HG03039 (cell line): ENCODE measurements around the gene CBX2.
"Not testable (repeated sequence)": the region's sequence is repeated elsewhere in the genome, so short reads cannot be mapped to it uniquely, and the experiment has no call there.

Experiments
- ATAC-seq: cut with Tn5 transposase; IDR thresholded peaks from one replicate; pipeline ENCODE4 v1.9.1; 2021; ENCODE audit warnings: mild to moderate bottlenecking, moderate library complexity; ENCODE audit not compliant: unreplicated experiment

CBX2 gene

DNA sequence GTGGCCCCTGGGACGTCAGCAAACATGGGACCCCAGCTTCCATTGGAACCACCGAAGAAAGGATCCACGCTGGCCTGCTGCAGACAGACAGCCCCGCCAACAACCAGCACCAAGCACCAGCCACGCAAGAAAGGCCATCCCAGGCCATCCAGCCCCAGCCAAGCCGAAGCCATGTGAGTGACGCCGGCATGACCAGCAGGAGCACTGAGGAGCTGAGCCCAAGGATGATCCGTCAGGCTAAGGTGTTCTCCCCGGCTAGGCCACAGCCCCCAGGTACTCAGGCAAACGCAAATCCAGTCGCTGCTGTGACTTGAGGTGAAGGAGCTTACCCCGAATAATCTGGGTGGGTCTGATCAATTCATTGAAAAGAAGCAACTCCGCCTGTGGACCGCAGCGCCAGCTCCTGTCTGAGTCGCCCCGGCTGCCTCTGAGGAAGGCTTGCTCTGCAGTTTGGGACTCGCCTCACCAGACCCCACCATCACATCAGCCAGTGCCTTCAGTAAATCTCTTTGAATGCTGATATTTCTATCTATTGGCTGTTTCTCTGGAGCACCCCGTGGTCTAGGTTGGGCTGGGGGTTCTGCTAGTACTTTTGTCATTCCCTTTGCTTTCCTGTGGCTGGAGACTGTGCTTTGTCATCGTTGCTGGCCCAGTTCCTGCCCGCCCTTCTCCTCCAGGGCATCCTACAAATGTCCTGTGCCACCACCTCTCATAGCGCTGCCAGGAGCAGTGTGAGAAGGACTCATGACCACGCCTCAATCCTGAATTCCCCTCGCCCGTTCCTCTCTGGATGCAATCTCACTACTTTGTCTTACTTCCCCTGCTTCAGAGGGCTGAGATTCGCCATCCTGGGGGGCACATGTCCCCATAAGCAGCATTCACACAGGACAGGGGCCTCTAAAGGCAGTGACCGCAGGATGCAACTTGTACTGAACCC is 8.1 kb upstream of the CBX2 start:
- no peak for ATAC-seq

DNA sequence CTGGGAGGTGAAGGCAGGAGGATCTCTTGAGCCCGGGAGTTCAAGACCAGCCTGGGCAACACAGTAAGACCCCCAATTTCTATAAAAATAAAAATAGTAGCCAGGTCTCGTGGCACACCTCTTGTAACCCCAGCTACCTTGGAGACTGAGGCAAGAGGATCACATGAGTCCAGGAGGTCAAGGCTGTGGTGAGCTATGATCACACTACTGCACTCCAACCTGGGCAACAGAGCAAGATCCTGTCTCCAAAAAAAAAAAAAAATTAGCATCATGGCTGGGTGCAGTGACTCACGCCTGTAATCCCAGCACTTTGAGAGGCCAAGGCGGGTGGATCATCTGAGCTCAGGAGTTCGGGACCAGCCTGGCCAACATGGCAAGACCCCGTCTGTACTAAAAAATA is 6.7 kb upstream of the CBX2 start:
- ATAC-seq = no peak

GRCh38 chr17:79772726-79773125 is 5.2 kb upstream of the CBX2 start:
- ATAC-seq = not testable (repeated sequence)

DNA sequence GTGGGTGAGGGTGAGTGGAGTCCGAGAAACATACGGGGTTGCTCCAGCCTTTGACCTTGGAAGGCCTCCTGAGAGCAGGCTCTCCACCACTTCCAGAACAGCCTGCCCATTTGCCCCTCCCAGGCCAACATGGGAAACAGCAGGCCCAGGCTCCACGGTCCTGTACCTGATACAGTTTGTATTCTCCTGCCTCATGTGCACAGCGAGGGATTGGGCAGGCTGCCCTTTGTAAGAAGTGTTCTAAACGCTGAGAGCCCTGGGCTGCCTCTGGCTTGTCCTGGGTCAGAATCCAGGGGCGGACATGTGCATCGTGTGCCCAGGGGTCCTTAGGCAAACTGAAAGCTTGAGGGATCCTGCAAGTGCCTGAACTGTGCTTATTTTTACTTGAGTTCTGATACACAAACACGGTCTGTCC is 3.4 kb upstream of the CBX2 start:
- ATAC-seq = no peak

- ATAC-seq = no peak
These were observed 2.3 kb upstream of the CBX2 start for GRCh38 chr17:79775632-79776031.

GRCh38 chr17:79776376-79777119 is 1.4 kb upstream of the CBX2 start:
- ATAC-seq = no peak

DNA sequence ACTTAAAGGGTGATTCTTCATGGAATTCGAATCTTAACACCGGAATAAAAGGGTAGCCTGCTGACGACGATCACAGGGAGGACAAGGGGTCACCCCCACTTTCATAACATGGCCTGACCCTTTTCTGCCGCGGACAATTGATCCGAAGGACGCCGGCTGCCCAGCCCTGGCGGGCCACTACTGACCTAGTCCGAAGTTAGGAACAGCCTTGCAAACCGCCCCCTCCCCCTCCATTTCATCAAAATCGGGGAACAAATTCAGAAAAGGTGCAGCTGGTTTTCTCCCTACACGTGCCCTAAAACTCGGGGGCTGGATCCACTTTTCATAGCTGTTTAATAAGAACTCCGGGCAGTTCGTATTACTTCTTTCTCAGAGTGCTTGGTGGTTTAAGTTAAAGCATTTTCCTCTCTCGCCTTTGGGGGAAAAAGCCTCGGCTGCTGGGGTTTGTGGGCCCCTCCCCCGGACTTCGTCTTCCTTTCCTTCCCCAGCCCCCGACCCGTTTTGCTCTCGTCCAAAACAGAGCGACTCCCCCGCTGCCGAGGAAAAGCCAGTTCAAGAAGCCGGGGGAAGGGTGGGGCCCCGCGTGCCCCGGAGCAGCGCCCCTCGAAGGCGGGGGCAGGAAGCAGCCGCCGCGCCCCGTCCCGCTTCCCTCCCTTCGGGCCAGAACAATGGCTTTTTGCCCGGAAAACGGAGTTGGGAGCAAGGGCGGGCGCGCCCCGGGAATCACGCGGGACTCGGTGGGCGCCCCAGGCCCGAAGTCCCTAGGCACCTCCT is 641 bp upstream of the CBX2 start:
- no peak for ATAC-seq

GRCh38 chr17:79778504-79779083 is 646 bp downstream of the CBX2 start:
- no peak for ATAC-seq

DNA sequence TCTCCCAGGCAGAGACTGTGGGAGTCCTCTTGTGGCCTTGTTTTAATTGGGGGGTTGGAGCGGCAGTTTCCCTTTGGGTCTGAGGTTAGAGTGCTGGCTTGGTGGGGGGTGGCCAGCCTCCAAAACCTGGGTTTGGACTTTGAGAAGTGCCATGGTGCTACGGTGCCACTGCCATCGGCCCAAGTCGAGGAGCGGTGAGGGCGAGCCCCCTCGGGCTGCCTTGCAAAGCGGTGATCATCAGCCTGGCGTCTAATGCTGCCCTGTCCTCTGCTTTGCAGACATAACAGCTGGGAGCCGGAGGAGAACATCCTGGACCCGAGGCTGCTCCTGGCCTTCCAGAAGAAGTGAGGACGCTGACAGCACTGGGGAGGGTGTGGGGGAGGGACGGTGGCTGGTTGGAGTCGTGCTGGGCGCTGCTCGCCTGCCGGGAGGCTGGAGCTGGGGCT is 1.2 kb downstream of the CBX2 start:
- ATAC-seq = no peak

DNA sequence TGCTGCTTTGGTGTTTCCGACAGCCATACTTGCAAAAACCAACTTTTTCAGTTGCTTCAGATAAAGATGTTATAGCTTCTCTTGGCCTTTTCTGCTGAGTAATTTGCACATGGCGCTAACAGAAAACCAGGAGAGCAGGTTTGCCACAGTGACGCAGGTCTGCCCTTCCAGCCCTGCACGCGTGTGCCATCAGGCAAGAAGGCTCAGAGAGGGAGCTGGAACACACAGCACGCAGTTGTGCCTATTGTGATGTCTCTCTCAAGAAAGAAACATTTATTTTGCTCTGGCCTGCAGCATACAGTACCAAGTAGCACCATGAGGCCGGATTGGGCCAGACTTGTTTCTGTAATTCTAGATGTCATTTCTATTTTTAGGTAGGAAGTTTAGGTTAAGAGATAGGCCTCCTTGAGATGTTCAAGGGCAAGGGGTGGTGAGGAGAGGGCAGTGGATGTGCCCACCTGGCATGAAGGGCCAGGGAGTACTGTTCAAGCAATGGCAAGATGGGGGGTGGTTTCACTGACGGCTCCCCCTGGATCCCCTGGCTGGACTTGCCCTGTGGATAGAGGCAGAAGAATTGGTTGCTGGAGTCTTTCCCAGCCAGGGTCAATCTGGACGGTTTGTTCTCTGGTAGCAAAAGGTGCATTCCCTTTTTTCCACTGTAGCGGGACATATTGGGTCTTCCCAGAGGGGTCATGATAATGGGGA is 1.9 kb downstream of the CBX2 start:
- ATAC-seq = no peak

- ATAC-seq = no peak
These were observed 3.2 kb downstream of the CBX2 start for GRCh38 chr17:79781012-79781650.

GRCh38 chr17:79781736-79782575 is 4.0 kb downstream of the CBX2 start:
- ATAC-seq = no peak

DNA sequence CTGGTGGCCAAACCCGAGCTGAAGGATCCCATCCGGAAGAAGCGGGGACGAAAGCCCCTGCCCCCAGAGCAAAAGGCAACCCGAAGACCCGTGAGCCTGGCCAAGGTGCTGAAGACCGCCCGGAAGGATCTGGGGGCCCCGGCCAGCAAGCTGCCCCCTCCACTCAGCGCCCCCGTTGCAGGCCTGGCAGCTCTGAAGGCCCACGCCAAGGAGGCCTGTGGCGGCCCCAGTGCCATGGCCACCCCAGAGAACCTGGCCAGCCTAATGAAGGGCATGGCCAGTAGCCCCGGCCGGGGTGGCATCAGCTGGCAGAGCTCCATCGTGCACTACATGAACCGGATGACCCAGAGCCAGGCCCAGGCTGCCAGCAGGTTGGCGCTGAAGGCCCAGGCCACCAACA is 5.9 kb downstream of the CBX2 start:
- no peak for ATAC-seq

DNA sequence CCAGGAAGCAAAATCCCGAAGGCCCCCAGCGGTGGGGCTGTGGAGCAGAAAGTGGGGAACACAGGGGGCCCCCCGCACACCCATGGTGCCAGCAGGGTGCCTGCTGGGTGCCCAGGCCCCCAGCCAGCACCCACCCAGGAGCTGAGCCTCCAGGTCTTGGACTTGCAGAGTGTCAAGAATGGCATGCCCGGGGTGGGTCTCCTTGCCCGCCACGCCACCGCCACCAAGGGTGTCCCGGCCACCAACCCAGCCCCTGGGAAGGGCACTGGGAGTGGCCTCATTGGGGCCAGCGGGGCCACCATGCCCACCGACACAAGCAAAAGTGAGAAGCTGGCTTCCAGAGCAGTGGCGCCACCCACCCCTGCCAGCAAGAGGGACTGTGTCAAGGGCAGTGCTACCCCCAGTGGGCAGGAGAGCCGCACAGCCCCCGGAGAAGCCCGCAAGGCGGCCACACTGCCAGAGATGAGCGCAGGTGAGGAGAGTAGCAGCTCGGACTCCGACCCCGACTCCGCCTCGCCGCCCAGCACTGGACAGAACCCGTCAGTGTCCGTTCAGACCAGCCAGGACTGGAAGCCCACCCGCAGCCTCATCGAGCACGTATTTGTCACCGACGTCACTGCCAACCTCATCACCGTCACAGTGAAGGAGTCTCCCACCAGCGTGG is 6.5 kb downstream of the CBX2 start:
- ATAC-seq = no peak

GRCh38 chr17:79785017-79785899 is 7.3 kb downstream of the CBX2 start:
- no peak for ATAC-seq

DNA sequence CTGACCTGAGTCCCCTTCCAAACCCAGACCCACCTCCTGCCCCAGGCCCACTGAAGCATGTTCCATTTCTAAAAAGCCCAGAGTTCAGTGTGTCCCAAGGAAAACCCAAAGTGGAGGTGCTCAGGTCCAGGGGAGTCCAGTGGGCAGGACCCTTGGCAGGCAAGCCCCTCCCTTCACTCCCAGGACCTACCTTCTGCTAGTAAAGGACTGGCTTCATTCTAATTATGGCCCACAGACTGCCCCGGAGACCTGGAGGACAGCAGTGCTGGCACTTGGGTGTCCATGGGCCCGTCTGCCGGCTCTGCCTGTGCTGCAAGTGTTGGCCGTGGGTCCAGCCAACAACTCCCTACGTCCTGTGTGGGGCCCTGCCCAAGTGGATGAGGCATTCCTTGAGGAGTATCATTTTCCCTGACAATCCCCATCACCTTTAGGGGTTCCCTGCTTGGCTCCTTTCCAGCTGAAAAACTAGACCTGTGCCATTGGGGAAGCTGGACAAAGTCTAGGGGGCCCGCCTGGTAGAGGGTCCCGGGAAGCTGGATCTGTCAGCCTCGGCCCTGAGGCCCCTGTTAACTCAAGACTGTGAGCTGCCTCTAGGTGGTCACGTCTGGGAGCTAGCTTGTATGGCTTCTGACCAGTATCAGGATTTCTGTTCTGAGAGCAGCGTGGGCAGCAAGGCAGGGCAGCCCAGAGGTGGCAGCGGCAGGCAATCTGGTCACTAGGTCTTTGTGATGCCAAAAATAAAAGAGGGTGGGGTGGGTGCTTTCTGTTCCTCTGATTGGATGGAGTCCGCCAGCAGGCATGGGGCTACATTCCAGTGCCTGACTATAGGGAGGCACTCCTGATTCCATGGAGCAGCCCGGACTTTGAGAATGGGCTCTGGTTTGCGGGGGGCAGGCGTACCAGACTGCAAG is 8.2 kb downstream of the CBX2 start:
- no peak for ATAC-seq
